HCT116 (cell line): ENCODE data around the gene FAM240B. TPM values are rescaled to one million over a fixed set of nuclear protein-coding genes. Genes with fewer than 3 reads are reported as not detected.

Experiments
- ATAC-seq: fragments of 200-7000 bp; cut with Tn5 transposase; 2 replicates; pipeline ENCODE4 v1.9.1; 2020; ENCODE audit warnings: mild to moderate bottlenecking, moderate library complexity
- BruUV-seq: library from RNA; stranded (reverse); fragments of 400-500 nt; replicated peaks from 2 replicates; lab custom pipeline; 2021; lab: Mats Ljungman, UMichigan
- CTCF ChIA-PET: fragments of 300-600 bp; sonication (Branson Sonifier 250); formaldehyde crosslinking; loops from one replicate; lab custom pipeline; 2021; ENCODE audit warnings: antibody characterized with exemption; lab: Charles Lee
- POLR2A ChIA-PET: fragments of 300-600, 350-600 bp; sonication (Branson Sonifier 250); formaldehyde crosslinking; loops from one replicate; lab custom pipeline; 2021; ENCODE audit warnings: antibody characterized with exemption; lab: Charles Lee
- RAD21 ChIA-PET, 2 experiments: fragments of 300-600 bp; sonication (Branson Sonifier 250); formaldehyde crosslinking; loops; one replicate each; lab custom pipeline; 2023; ENCODE audit warnings: low total read pairs in 2 of 2; ENCODE audit not compliant: uncharacterized antibody in 2 of 2, unreplicated experiment in 2 of 2, low non-redundant PET in 1 of 2; lab: Charles Lee
- DNase-seq: peaks from one replicate; pipeline ENCODE4 v3.0.0-alpha.2; 2010; ENCODE audit warnings: low read depth, low spot score
- H2AFZ ChIP-seq: fragments of 200-600 bp; shearing (Covaris generic), sonication (generic); 2 replicates; pipeline ENCODE4 v1.6.1; 2017; ENCODE audit warnings: low read depth, mixed run types, mixed read lengths, antibody characterized with exemption, low read length; ENCODE audit not compliant: poor library complexity, severe bottlenecking
- H3K27ac ChIP-seq: 2 replicates; pipeline ENCODE4 v1.5.1; 2012; ENCODE audit warnings: low read depth, low read length
- H3K27me3 ChIP-seq: fragments of 200-600 bp; sonication (generic); 2 replicates; pipeline ENCODE4 v1.6.1; 2016; ENCODE audit warnings: mixed run types, low read length, mixed read lengths; ENCODE audit not compliant: insufficient read depth
- H3K36me3 ChIP-seq, 2 experiments: fragments of 200-500 bp in 1 of 2; fragments of 200-600 bp in 1 of 2; sonication (Bioruptor generic) in 1 of 2; sonication (generic) in 1 of 2; 2 replicates each; pipeline versions ENCODE4 v1.5.1 to v1.6.1; 2014 to 2016; ENCODE audit warnings: low read length in 2 of 2, inconsistent platforms in 1 of 2, mixed read lengths in 1 of 2, mixed run types in 1 of 2; ENCODE audit not compliant: insufficient read depth in 2 of 2, control insufficient read depth in 1 of 2
- H3K4me1 ChIP-seq, 2 experiments: fragments of 200-600 bp in 1 of 2; sonication (generic) in 1 of 2; 2 replicates each; pipeline versions ENCODE4 v1.5.1 to v1.6.1; 2012 to 2017; ENCODE audit warnings: low read length in 2 of 2, inconsistent platforms in 1 of 2, mild to moderate bottlenecking in 1 of 2, mixed read lengths in 1 of 2, mixed run types in 1 of 2, moderate library complexity in 1 of 2; ENCODE audit not compliant: insufficient read depth in 2 of 2, control insufficient read depth in 1 of 2
- H3K4me2 ChIP-seq: fragments of 200-600 bp; sonication (generic); 2 replicates; pipeline ENCODE4 v1.6.1; 2017; ENCODE audit warnings: mixed run types, low read length, mixed read lengths
- H3K4me3 ChIP-seq, 2 experiments: fragments of 200-600 bp in 1 of 2; sonication (generic) in 1 of 2; replicated peaks in 1 of 2; 2 replicates each; pipeline ENCODE4 v1.5.1; 2011 to 2016; ENCODE audit warnings: low read length in 2 of 2, control low read depth in 1 of 2, low read depth in 1 of 2, mild to moderate bottlenecking in 1 of 2, mixed read lengths in 1 of 2, mixed run types in 1 of 2
- H3K79me2 ChIP-seq: fragments of 200-600 bp; sonication (generic); 2 replicates; pipeline ENCODE4 v1.6.1; 2017; ENCODE audit warnings: mild to moderate bottlenecking, mixed run types, low read length, moderate library complexity, mixed read lengths; ENCODE audit not compliant: insufficient read depth
- H3K9ac ChIP-seq: fragments of 200-600 bp; sonication (generic); 2 replicates; pipeline ENCODE4 v1.6.1; 2016; ENCODE audit warnings: low read length, mixed read lengths
- H3K9me2 ChIP-seq: fragments of 200-600 bp; sonication (generic), shearing (Covaris generic); 2 replicates; pipeline ENCODE4 v1.6.1; 2017; ENCODE audit warnings: mixed run types, mild to moderate bottlenecking, moderate library complexity; ENCODE audit not compliant: insufficient read depth
- H3K9me3 ChIP-seq, 2 experiments: fragments of 200-500 bp in 1 of 2; fragments of 200-600 bp in 1 of 2; sonication (Bioruptor generic) in 1 of 2; sonication (generic) in 1 of 2; 2 replicates each; pipeline ENCODE4 v1.6.1; 2014 to 2017; ENCODE audit warnings: low read length in 2 of 2, mixed read lengths in 2 of 2, inconsistent platforms in 1 of 2, low read depth in 1 of 2, mild to moderate bottlenecking in 1 of 2, mixed run types in 1 of 2, moderate library complexity in 1 of 2; ENCODE audit not compliant: control insufficient read depth in 1 of 2, insufficient read depth in 1 of 2
- H4K20me1 ChIP-seq: fragments of 200-600 bp; sonication (generic), shearing (Covaris generic); 2 replicates; pipeline ENCODE4 v1.6.1; 2017; ENCODE audit warnings: mixed run types, mild to moderate bottlenecking, moderate library complexity; ENCODE audit not compliant: insufficient read depth
- RAD21 ChIP-seq: IDR thresholded peaks from 2 replicates; pipeline ENCODE4 v1.6.1; 2012; ENCODE audit warnings: low read depth, mild to moderate bottlenecking
- SP1 ChIP-seq: IDR thresholded peaks from 2 replicates; pipeline ENCODE4 v1.6.1; 2012; ENCODE audit warnings: low read depth
- YY1 ChIP-seq: IDR thresholded peaks from 2 replicates; pipeline ENCODE4 v1.6.1; 2011; ENCODE audit warnings: low read length, low read depth, moderate library complexity, mild to moderate bottlenecking; ENCODE audit not compliant: insufficient replicate concordance; ENCODE audit errors: extremely low read depth
- ZNF274 ChIP-seq: fragments of 200-500 bp; sonication (Bioruptor generic); IDR thresholded peaks from 2 replicates; pipeline ENCODE4 v1.6.1; 2014; ENCODE audit warnings: mild to moderate bottlenecking, low read depth, low read length, inconsistent platforms
- intact Hi-C: fragments of 100-400 bp; cut with micrococcal nuclease; formaldehyde crosslinking; loops from 2 replicates; pipeline ENCODE4 v1.10.0; 2022
- total RNA-seq: library from RNA; stranded (reverse); gene quantifications from one replicate; pipeline ENCODE4 v1.2.1, GENCODE V29; 2021; ENCODE audit not compliant: unreplicated experiment
- TF ChIP-seq, protein P1 (sequence below), 3 experiments: fragments of 200-600 bp in 1 of 3; sonication (generic) in 1 of 3; IDR thresholded peaks in 2 of 3; conservative IDR thresholded peaks in 1 of 3; 2 replicates each; pipeline ENCODE4 v1.5.1; 2012 to 2017; ENCODE audit warnings: low read depth in 2 of 3, low read length in 2 of 3, antibody characterized with exemption in 1 of 3, borderline replicate concordance in 1 of 3, control low read depth in 1 of 3, mild to moderate bottlenecking in 1 of 3, mixed read lengths in 1 of 3, mixed run types in 1 of 3, moderate library complexity in 1 of 3; ENCODE audit not compliant: insufficient read depth in 1 of 3

FAM240B gene
- total RNA-seq, 1 experiment from 2014 or later, result not detected

DNA sequence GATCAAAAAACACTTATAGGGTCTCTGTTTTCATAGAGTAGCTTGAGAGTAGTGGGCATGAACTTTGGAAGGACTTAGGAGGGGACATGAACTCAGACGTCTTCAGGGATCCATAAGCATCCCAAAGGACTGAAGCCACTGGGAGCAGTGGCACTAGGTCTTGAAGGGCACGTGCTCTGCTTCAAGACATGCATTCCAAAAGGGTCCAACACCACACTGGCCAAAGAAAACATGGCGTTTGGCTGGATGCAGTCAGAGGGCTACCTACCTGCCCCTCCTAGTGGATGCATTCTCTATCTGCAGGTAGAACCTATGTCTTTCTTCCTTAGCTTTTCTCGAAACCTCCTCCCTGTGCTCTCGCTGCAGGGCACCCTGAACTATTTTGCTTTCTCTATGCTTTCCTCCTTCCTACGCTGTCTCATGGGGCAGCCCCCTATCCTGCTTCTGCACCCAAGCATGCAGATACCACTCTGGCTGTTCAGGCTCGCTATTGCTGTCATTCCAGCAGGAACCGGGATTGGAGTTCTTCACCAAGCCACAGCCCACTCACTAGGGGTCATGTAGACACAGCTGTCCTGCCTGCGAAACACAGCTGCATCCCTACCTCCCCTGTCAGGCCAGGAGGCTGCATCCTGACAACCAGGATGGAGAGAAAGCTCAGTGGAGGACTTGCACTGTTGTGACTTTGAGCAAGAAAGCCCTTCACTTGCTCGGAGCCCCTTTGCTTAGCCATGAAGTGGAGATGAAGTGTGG, 11.9 kb downstream of the FAM240B start:
- H3K4me1 ChIP-seq, result no peaks in the 10 kb centered on the region

More for the DNA sequence above, 11.9 kb downstream of the FAM240B start:
- H3K27ac ChIP-seq, result no peak overlapping the region
- H3K9me2 ChIP-seq, result no peaks in the 10 kb centered on the region
- intact Hi-C loops, result loop anchor here (10.0 kb wide), 1 partner anchor 73 kb away; no protein-coding TSS in a partner anchor
- ATAC-seq (peak; percentile 79), DNase-seq (no peak)
- H3K27me3 ChIP-seq, result peaks cover 12% of the 10 kb centered on the region; the same call in 1 of the 2 replicates
- H3K36me3 ChIP-seq, result no peaks in the 10 kb centered on the region
- no peaks in the 10 kb centered on the region for H4K20me1 ChIP-seq
- no peak overlapping the region for H2AFZ ChIP-seq
- H3K9me3 ChIP-seq, result no peaks in the 10 kb centered on the region
- no peaks in the 10 kb centered on the region for H3K79me2 ChIP-seq
- ChIA-PET POLR2A (no interaction called here), CTCF (interaction anchor here (0.9 to 1.1 kb wide), 2 partner anchors 26 to 66 kb away, joined by 3 to 4 read pairs; no protein-coding TSS in a partner anchor), RAD21 (interaction anchor here in 1 of 2 experiments (0.9 kb wide), 1 partner anchor 66 kb away, joined by 3 read pairs; no protein-coding TSS in a partner anchor)
- TF ChIP-seq SP1, result no peak
- TF ChIP-seq ZNF274, result no peak
- TF ChIP-seq, protein P1, sequence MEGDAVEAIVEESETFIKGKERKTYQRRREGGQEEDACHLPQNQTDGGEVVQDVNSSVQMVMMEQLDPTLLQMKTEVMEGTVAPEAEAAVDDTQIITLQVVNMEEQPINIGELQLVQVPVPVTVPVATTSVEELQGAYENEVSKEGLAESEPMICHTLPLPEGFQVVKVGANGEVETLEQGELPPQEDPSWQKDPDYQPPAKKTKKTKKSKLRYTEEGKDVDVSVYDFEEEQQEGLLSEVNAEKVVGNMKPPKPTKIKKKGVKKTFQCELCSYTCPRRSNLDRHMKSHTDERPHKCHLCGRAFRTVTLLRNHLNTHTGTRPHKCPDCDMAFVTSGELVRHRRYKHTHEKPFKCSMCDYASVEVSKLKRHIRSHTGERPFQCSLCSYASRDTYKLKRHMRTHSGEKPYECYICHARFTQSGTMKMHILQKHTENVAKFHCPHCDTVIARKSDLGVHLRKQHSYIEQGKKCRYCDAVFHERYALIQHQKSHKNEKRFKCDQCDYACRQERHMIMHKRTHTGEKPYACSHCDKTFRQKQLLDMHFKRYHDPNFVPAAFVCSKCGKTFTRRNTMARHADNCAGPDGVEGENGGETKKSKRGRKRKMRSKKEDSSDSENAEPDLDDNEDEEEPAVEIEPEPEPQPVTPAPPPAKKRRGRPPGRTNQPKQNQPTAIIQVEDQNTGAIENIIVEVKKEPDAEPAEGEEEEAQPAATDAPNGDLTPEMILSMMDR (IDR thresholded peaks at IDR 0.05 in 2 of 3, conservative IDR thresholded peaks at IDR 0.05 in 1 of 3; ENCODE audit: borderline replicate concordance in 1 of 3, insufficient read depth in 1 of 3, low read depth in 2 of 3, low read length in 2 of 3), result peak; percentile 37 to 66 (median 55); a peak in 5 of 6 replicates
- peak; percentile 27 for TF ChIP-seq YY1
- TF ChIP-seq RAD21, result peak; percentile 56
- H3K9ac ChIP-seq, result no peak overlapping the region
- no peak overlapping the region for H3K4me3 ChIP-seq
- no peak overlapping the region for H3K4me2 ChIP-seq
- no TSS peak for BruUV-seq
